GM19239 (cell line): ENCODE results near the gene SMARCA1.

Experiments
- DNase-seq: peaks from one replicate; pipeline ENCODE4 v3.0.0; 2011; ENCODE audit warnings: low spot score; ENCODE audit not compliant: insufficient read length
- FAIRE-seq: peaks from 2 replicates; lab custom pipeline; 2011; peaks lifted over from hg19 to GRCh38; lab: Jason Lieb, UNC

SMARCA1 gene

GRCh38 chrX:129462707-129463106, 60.6 kb downstream of the SMARCA1 start:
- FAIRE-seq (no peak), DNase-seq (no peak)

GRCh38 chrX:129461801-129462456, 61.4 kb downstream of the SMARCA1 start:
- DNase-seq (no peak), FAIRE-seq (no peak)

GRCh38 chrX:129452523-129452922, 70.8 kb downstream of the SMARCA1 start:
- no peak for DNase-seq
- FAIRE-seq, result no peak

- no peak for DNase-seq
- no peak for FAIRE-seq
These were observed 73.2 kb downstream of the SMARCA1 start for GRCh38 chrX:129450123-129450522.

- DNase-seq (no peak), FAIRE-seq (no peak)
These were observed 74.1 kb downstream of the SMARCA1 start for GRCh38 chrX:129449148-129449547.

GRCh38 chrX:129445436-129445835, 77.9 kb downstream of the SMARCA1 start:
- no peak for FAIRE-seq

GRCh38 chrX:129433945-129434344, 89.3 kb downstream of the SMARCA1 start:
- FAIRE-seq, result no peak

More at GRCh38 chrX:129445436-129445835, 77.9 kb downstream of the SMARCA1 start:
- no peak for DNase-seq

GRCh38 chrX:129433461-129433860, 89.8 kb downstream of the SMARCA1 start:
- no peak for FAIRE-seq
- no peak for DNase-seq

More at GRCh38 chrX:129433945-129434344, 89.3 kb downstream of the SMARCA1 start:
- no peak for DNase-seq

- DNase-seq (no peak), FAIRE-seq (no peak)
These were observed 96.0 kb downstream of the SMARCA1 start for GRCh38 chrX:129427267-129427666.

GRCh38 chrX:129423191-129423590, 100.1 kb downstream of the SMARCA1 start:
- FAIRE-seq, result no peak
- DNase-seq, result no peak

- FAIRE-seq (no peak), DNase-seq (no peak)
These were observed 118.7 kb downstream of the SMARCA1 start for GRCh38 chrX:129404670-129405008.

GRCh38 chrX:129403974-129404669, 119.2 kb downstream of the SMARCA1 start:
- DNase-seq (no peak), FAIRE-seq (no peak)
